NCI-H2196 treated with DMSO at 0.1 percent for 48 hours (cell line): ENCODE measurements around the gene GPD2.

Source experiments
- DNase-seq: peaks from one replicate; lab custom pipeline; 2025; ENCODE audit not compliant: unreplicated experiment; lab: John Stamatoyannopoulos, UW

GPD2 gene

GRCh38 chr2:156435718-156436496 lies at the start of gene GPD2:
TSS of gene GPD2 (plus strand) at chr2:156436379. CDS start at chr2:156476106, 39,727 bp downstream.
- DNase-seq: peak; percentile 74

- DNase-seq: no peak
Observed at GRCh38 chr2:156394033-156394741, 42.0 kb upstream of the GPD2 start.

GRCh38 chr2:156396126-156396525 lies 40.1 kb upstream of the GPD2 start:
- DNase-seq: no peak

- no peak for DNase-seq
Observed at GRCh38 chr2:156397229-156397628, 39.0 kb upstream of the GPD2 start.

- no peak for DNase-seq
Observed at GRCh38 chr2:156398176-156398575, 38.0 kb upstream of the GPD2 start.

GRCh38 chr2:156399224-156399949 lies 36.8 kb upstream of the GPD2 start:
- DNase-seq: no peak

- peak; percentile 69 for DNase-seq
Observed at GRCh38 chr2:156399950-156400705, 36.1 kb upstream of the GPD2 start.

GRCh38 chr2:156400706-156401678 lies 35.2 kb upstream of the GPD2 start:
- peak; percentile 69 for DNase-seq

GRCh38 chr2:156401861-156402260 lies 34.3 kb upstream of the GPD2 start:
- no peak for DNase-seq

- DNase-seq: no peak
Observed at GRCh38 chr2:156405586-156405985, 30.6 kb upstream of the GPD2 start.

- DNase-seq: no peak
Observed at GRCh38 chr2:156411835-156412234, 24.3 kb upstream of the GPD2 start.

- no peak for DNase-seq
Observed at GRCh38 chr2:156421851-156422250, 14.3 kb upstream of the GPD2 start.

GRCh38 chr2:156423674-156424282 lies 12.4 kb upstream of the GPD2 start:
- peak; percentile 28 for DNase-seq

- DNase-seq: no peak
Observed at GRCh38 chr2:156427074-156427473, 9.1 kb upstream of the GPD2 start.

GRCh38 chr2:156429211-156429610 lies 7.0 kb upstream of the GPD2 start:
- DNase-seq: no peak

- DNase-seq: no peak
Observed at GRCh38 chr2:156430236-156430979, 5.8 kb upstream of the GPD2 start.

- peak; percentile 4 for DNase-seq
Observed at GRCh38 chr2:156430980-156431358, 5.2 kb upstream of the GPD2 start.

GRCh38 chr2:156434461-156435291 lies 1.5 kb upstream of the GPD2 start:
- DNase-seq: no peak
